SK-N-SH (cell line): Measurements from ENCODE around the gene ORC6. TPM values are rescaled to one million over a fixed set of nuclear protein-coding genes. Genes with fewer than 3 reads are reported as not detected.

Experiments used
- CTCF ChIA-PET: fragments of 300-600, 350-600 bp; formaldehyde crosslinking; extraction: SDS; loops from one replicate; lab custom pipeline; 2021; lab: Yijun Ruan, JAX
- POLR2A ChIA-PET: fragments of 350-600 bp; sonication (Branson Sonifier 250); formaldehyde crosslinking; extraction: SDS; loops from one replicate; lab custom pipeline; 2020; ENCODE audit warnings: antibody characterized with exemption, inconsistent platforms; lab: Yijun Ruan, JAX
- DNase-seq: peaks from one replicate; pipeline ENCODE4 v3.0.0; 2012
- H2AFZ ChIP-seq: fragments of 200-600 bp; sonication (generic); 2 replicates; pipeline ENCODE4 v1.8.1; 2016; ENCODE audit warnings: antibody characterized with exemption, mild to moderate bottlenecking, low read depth
- H3F3A ChIP-seq: fragments of 200-600 bp; sonication (generic); replicated peaks from 2 replicates; pipeline ENCODE3; 2016; ENCODE audit warnings: antibody characterized with exemption, mild to moderate bottlenecking; ENCODE audit not compliant: insufficient read depth
- H3K27ac ChIP-seq, 2 experiments: fragments of 200-500 bp in 1 of 2; fragments of 200-600 bp in 1 of 2; sonication (Bioruptor generic) in 1 of 2; sonication (generic), shearing (Covaris generic) in 1 of 2; 2 replicates each; pipeline versions ENCODE4 v1.5.1 to v1.6.1; 2014 to 2016; ENCODE audit warnings: low read depth in 2 of 2, inconsistent platforms in 1 of 2, low read length in 1 of 2, mild to moderate bottlenecking in 1 of 2, mixed read lengths in 1 of 2
- H3K27me3 ChIP-seq: fragments of 200-600 bp; sonication (generic), shearing (Covaris generic); 2 replicates; pipeline ENCODE4 v1.6.1; 2016; ENCODE audit warnings: mixed run types; ENCODE audit not compliant: insufficient read depth
- H3K36me3 ChIP-seq, 2 experiments: fragments of 200-500 bp in 1 of 2; fragments of 200-600 bp in 1 of 2; sonication (Bioruptor generic) in 1 of 2; sonication (generic) in 1 of 2; replicated peaks in 1 of 2; 2 replicates each; pipeline versions ENCODE3 to v1.5.1; 2014 to 2016; ENCODE audit warnings: low read length in 1 of 2, mild to moderate bottlenecking in 1 of 2; ENCODE audit not compliant: insufficient read depth in 2 of 2, control insufficient read depth in 1 of 2
- H3K4me1 ChIP-seq, 2 experiments: fragments of 200-500 bp in 1 of 2; fragments of 200-600 bp in 1 of 2; sonication (Bioruptor generic) in 1 of 2; sonication (generic), shearing (Covaris generic) in 1 of 2; 2 replicates each; pipeline versions ENCODE4 v1.5.1 to v1.6.1; 2014 to 2016; ENCODE audit warnings: low read depth in 1 of 2, low read length in 1 of 2, mixed run types in 1 of 2; ENCODE audit not compliant: insufficient read depth in 2 of 2, control insufficient read depth in 1 of 2
- H3K4me2 ChIP-seq: fragments of 200-600 bp; sonication (generic), shearing (Covaris generic); 2 replicates; pipeline ENCODE4 v1.6.1; 2017; ENCODE audit warnings: mixed run types
- H3K4me3 ChIP-seq, 2 experiments: fragments of 200-500 bp in 1 of 2; fragments of 200-600 bp in 1 of 2; sonication (Bioruptor generic) in 1 of 2; sonication (generic), shearing (Covaris generic) in 1 of 2; 2 replicates each; pipeline versions ENCODE4 v1.5.1 to v1.8.1; 2014 to 2016; ENCODE audit warnings: low read depth in 2 of 2, inconsistent platforms in 1 of 2, low read length in 1 of 2, mild to moderate bottlenecking in 1 of 2, mixed read lengths in 1 of 2, moderate library complexity in 1 of 2
- H3K79me2 ChIP-seq: fragments of 200-600 bp; sonication (generic); 2 replicates; pipeline ENCODE4 v1.8.1; 2017; ENCODE audit warnings: mild to moderate bottlenecking; ENCODE audit not compliant: insufficient read depth
- H3K9ac ChIP-seq: fragments of 200-600 bp; sonication (generic); 2 replicates; pipeline ENCODE4 v1.6.1; 2017; ENCODE audit warnings: mixed run types
- H3K9me2 ChIP-seq: fragments of 200-600 bp; sonication (generic); 2 replicates; pipeline ENCODE4 v1.6.1; 2017; ENCODE audit warnings: mixed run types
- H3K9me3 ChIP-seq: fragments of 200-600 bp; sonication (generic); 2 replicates; pipeline ENCODE4 v1.6.1; 2017; ENCODE audit warnings: mixed run types, mild to moderate bottlenecking, moderate library complexity
- H4K20me1 ChIP-seq: fragments of 200-600 bp; sonication (generic); 2 replicates; pipeline ENCODE4 v1.6.1; 2017; ENCODE audit warnings: mild to moderate bottlenecking, mixed run types; ENCODE audit not compliant: insufficient read depth
- ELF1 ChIP-seq: IDR thresholded peaks from 2 replicates; pipeline ENCODE4 v1.4.0; 2012
- EZH2phosphoT487 ChIP-seq: fragments of 200-600 bp; sonication (generic); IDR thresholded peaks from 2 replicates; pipeline ENCODE4 v1.6.1; 2017; ENCODE audit warnings: low read depth, mixed run types, mild to moderate bottlenecking, antibody characterized with exemption, moderate library complexity, borderline replicate concordance
- FOSL2 ChIP-seq: IDR thresholded peaks from 2 replicates; pipeline ENCODE4 v1.4.0; 2012; ENCODE audit warnings: low read depth, mild to moderate bottlenecking, moderate library complexity, borderline replicate concordance
- JUND ChIP-seq: IDR thresholded peaks from 2 replicates; pipeline ENCODE4 v1.4.0; 2012
- MAX ChIP-seq: IDR thresholded peaks from 2 replicates; pipeline ENCODE4 v1.4.0; 2012; ENCODE audit warnings: low read depth
- PBX3 ChIP-seq: IDR thresholded peaks from 2 replicates; pipeline ENCODE4; 2012
- RAD21 ChIP-seq: IDR thresholded peaks from 2 replicates; pipeline ENCODE4 v1.6.1; 2012; ENCODE audit warnings: mild to moderate bottlenecking, low read length
- REST ChIP-seq: IDR thresholded peaks from 2 replicates; pipeline ENCODE4 v1.6.1; 2012; ENCODE audit warnings: mild to moderate bottlenecking, low read depth, low read length, moderate library complexity
- SIN3A ChIP-seq: IDR thresholded peaks from 2 replicates; pipeline ENCODE4 v1.6.1; 2012; ENCODE audit warnings: low read depth, mild to moderate bottlenecking, low read length, moderate library complexity, borderline replicate concordance
- TEAD4 ChIP-seq: IDR thresholded peaks from 2 replicates; pipeline ENCODE4 v1.4.0; 2012; ENCODE audit warnings: mild to moderate bottlenecking, borderline replicate concordance; ENCODE audit not compliant: insufficient read depth
- USF1 ChIP-seq: IDR thresholded peaks from 2 replicates; pipeline ENCODE4 v1.4.0; 2012; ENCODE audit warnings: low read depth, borderline replicate concordance
- YY1 ChIP-seq: IDR thresholded peaks from 2 replicates; pipeline ENCODE4 v1.4.0; 2012; ENCODE audit warnings: low read depth, mild to moderate bottlenecking
- WGBS: methylation state at CpG from one replicate; pipeline ENCODE4 v1.1.6; 2017; ENCODE audit warnings: low lambda C conversion rate; 5-methylcytosine and 5-hydroxymethylcytosine counted together
- polyA plus RNA-seq, 3 experiments: library from polyadenylated mRNA; depleted of rRNA; stranded (reverse); fragments of >200 nt; gene quantifications; 2 replicates each; pipeline ENCODE4 v1.2.3, GENCODE V29; 2012

The ORC6 gene
- polyA plus RNA-seq, 1 of the 3 experiments (the other 2 are of a cell fraction): 17.4 TPM

GRCh38 chr16:46691726-46692125 lies 2.3 kb downstream of the ORC6 start (continued):
- no peak for TF ChIP-seq REST
- TF ChIP-seq, all 33 proteins: peak for 0

- no peak overlapping the region for H2AFZ ChIP-seq
- H3F3A ChIP-seq: peaks cover 13% of the 10 kb centered on the region
- H3K27me3 ChIP-seq: no peaks in the 10 kb centered on the region
- H4K20me1 ChIP-seq: peaks cover 12% of the 10 kb centered on the region; the same call in 1 of the 2 replicates
- ChIA-PET CTCF (interaction anchor here (0.9 to 2.5 kb wide), 3 partner anchors 14 to 108 kb away, joined by 3 to 5 read pairs (median 4); no protein-coding TSS in a partner anchor), POLR2A (no interaction called here)
- H3K9me3 ChIP-seq: no peaks in the 10 kb centered on the region
- no peak for DNase-seq
- no peak overlapping the region for H3K4me2 ChIP-seq
- peaks cover 23 to 29% of the 10 kb centered on the region in 2 experiments for H3K36me3 ChIP-seq
- no peak overlapping the region for H3K4me3 ChIP-seq
- no peak overlapping the region for H3K27ac ChIP-seq
- no peak overlapping the region for H3K9ac ChIP-seq
- H3K4me1 ChIP-seq: peaks cover 6 to 12% of the 10 kb centered on the region in 2 experiments; a peak in 3 of 4 replicates
- no peak for TF ChIP-seq JUND
- TF ChIP-seq EZH2phosphoT487: no peak
- no peak for TF ChIP-seq FOSL2
- TF ChIP-seq USF1: no peak
- no peak for TF ChIP-seq RAD21
- TF ChIP-seq SIN3A: no peak
- no peak for TF ChIP-seq MAX
- TF ChIP-seq YY1: no peak
- no peak for TF ChIP-seq PBX3
- TF ChIP-seq TEAD4: no peak
- no peak for TF ChIP-seq ELF1
- TF ChIP-seq, all 33 proteins: peak for 0
- H3K79me2 ChIP-seq: peaks cover 41% of the 10 kb centered on the region
- WGBS: 97% methylated on average over 2 of the region's 2 CpGs
- H3K9me2 ChIP-seq: no peaks in the 10 kb centered on the region
Observed at GRCh38 chr16:46693598-46693997, 4.1 kb downstream of the ORC6 start.
